Esophagus muscularis mucosa (tissue), 4 donors: Measurements from ENCODE around the gene MCF2L2.

Source experiments
- CTCF ChIP-seq, 3 experiments: fragments of 200-600 bp in 2 of 3; fragments of 450-650 bp in 1 of 3; sonication (generic) in 2 of 3; IDR thresholded peaks; one replicate each; pipeline ENCODE4 v1.5.1; 2017 to 2019; ENCODE audit warnings: antibody characterized with exemption in 3 of 3, mild to moderate bottlenecking in 2 of 3, moderate library complexity in 1 of 3
- EP300 ChIP-seq: sonication (generic); formaldehyde crosslinking; IDR thresholded peaks from one replicate; pipeline ENCODE4 v1.6.1; 2017; ENCODE audit warnings: antibody characterized with exemption
- POLR2A ChIP-seq: fragments of 450-650 bp; IDR thresholded peaks from one replicate; pipeline ENCODE4 v1.6.1; 2017; ENCODE audit warnings: antibody characterized with exemption, moderate library complexity, mild to moderate bottlenecking, low read depth
- POLR2AphosphoS5 ChIP-seq, 2 donors: sonication (generic); formaldehyde crosslinking; IDR thresholded peaks; one replicate each; pipeline ENCODE4 v1.6.1; 2017; ENCODE audit warnings: antibody characterized with exemption in 2 of 2

GRCh38 chr3:183375787-183376186 lies 52.6 kb downstream of the MCF2L2 start:
- no peak for TF ChIP-seq POLR2A
- TF ChIP-seq CTCF (IDR thresholded peaks at IDR 0.05): no peak
- no peak for TF ChIP-seq EP300
- TF ChIP-seq POLR2AphosphoS5 (IDR thresholded peaks at IDR 0.05): no peak
